AG09309 (cell line): ENCODE data around the gene KANSL1.

Experiments
- DNase-seq: peaks from one replicate; pipeline ENCODE4 v3.0.0-alpha.2; 2010; ENCODE audit warnings: low read depth
- H3K4me3 ChIP-seq: 2 replicates; pipeline ENCODE4 v1.5.1; 2011; ENCODE audit warnings: mild to moderate bottlenecking, low read depth, low read length, moderate library complexity; ENCODE audit not compliant: control insufficient read depth
- CTCF ChIP-seq: IDR thresholded peaks from 2 replicates; pipeline ENCODE4 v1.5.1; 2011; ENCODE audit warnings: mild to moderate bottlenecking, low read depth, low read length, inconsistent platforms; ENCODE audit not compliant: insufficient read depth, control insufficient read depth; ENCODE audit errors: missing control alignments

Gene KANSL1

GRCh38 chr17:46158323-46159296 is 34.6 kb downstream of the KANSL1 start:
- DNase-seq = no peak
- no peak overlapping the region for H3K4me3 ChIP-seq
- TF ChIP-seq CTCF = no peak

GRCh38 chr17:46157443-46158062 is 35.7 kb downstream of the KANSL1 start:
- no peak for TF ChIP-seq CTCF

GRCh38 chr17:46154151-46154816 is 38.9 kb downstream of the KANSL1 start:
- no peak overlapping the region for H3K4me3 ChIP-seq

More at GRCh38 chr17:46157443-46158062, 35.7 kb downstream of the KANSL1 start:
- H3K4me3 ChIP-seq = no peak overlapping the region
- DNase-seq = no peak

GRCh38 chr17:46152423-46152822 is 40.8 kb downstream of the KANSL1 start:
- TF ChIP-seq CTCF = no peak
- no peak overlapping the region for H3K4me3 ChIP-seq
- DNase-seq = no peak

More at GRCh38 chr17:46154151-46154816, 38.9 kb downstream of the KANSL1 start:
- no peak for DNase-seq
- TF ChIP-seq CTCF = no peak

- H3K4me3 ChIP-seq = no peak overlapping the region
- no peak for DNase-seq
- no peak for TF ChIP-seq CTCF
Observed at GRCh38 chr17:46151762-46152161, 41.5 kb downstream of the KANSL1 start.

- no peak for DNase-seq
- TF ChIP-seq CTCF = no peak
- no peak overlapping the region for H3K4me3 ChIP-seq
Observed at GRCh38 chr17:46150216-46150963, 42.8 kb downstream of the KANSL1 start.
